Body of pancreas (tissue), 4 donors: ENCODE measurements around the gene RNPS1.

Source experiments
- CTCF ChIP-seq, 7 experiments: fragments of 450-650 bp in 4 of 7; fragments of 200-600 bp in 3 of 7; sonication (generic) in 3 of 7; IDR thresholded peaks; one replicate each; pipeline ENCODE4 v1.5.1; 2016 to 2019; ENCODE audit warnings: antibody characterized with exemption in 7 of 7
- POLR2A ChIP-seq, 3 donors: fragments of 450-650 bp; IDR thresholded peaks; one replicate each; pipeline ENCODE4 v1.6.1; 2016; ENCODE audit warnings: antibody characterized with exemption in 3 of 3, mild to moderate bottlenecking in 2 of 3

DNA sequence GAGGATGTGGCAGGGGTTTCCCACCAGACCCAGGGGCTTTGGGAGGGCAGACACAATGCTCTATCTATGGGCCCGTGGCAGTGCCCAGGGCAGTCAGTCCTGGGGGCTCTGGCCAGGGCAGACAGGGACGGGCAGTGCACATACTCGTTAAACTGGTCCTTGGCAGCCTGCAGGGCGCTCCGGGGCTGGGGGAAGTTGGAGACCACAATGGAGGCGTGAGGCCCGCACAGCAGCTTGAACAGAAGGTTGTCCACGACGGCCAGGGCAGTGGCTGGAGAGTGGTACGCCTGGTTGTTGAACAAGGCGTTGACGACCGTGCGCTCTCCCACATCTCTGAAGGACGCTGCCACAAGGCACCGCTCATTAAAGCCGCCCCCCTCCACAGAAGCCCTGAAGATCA, 18.6 kb upstream of the RNPS1 start:
- TF ChIP-seq CTCF (IDR thresholded peaks at IDR 0.05) (no peak), POLR2A (IDR thresholded peaks at IDR 0.05) (no peak)
